K562 (cell line): ENCODE data around the gene MYO6. TPM values are rescaled to one million over a fixed set of nuclear protein-coding genes. Genes with fewer than 3 reads are reported as not detected.
"Not testable (repeated sequence)": the region's sequence is repeated elsewhere in the genome, so short reads cannot be mapped to it uniquely, and the experiment has no call there.

ENCODE experiments used
- ATAC-seq: fragments of 200-7000 bp; cut with Tn5 transposase; 3 replicates; pipeline ENCODE4 v1.9.1; 2020; ENCODE audit warnings: moderate library complexity
- BruUV-seq: library from RNA; stranded (reverse); fragments of 400-500 nt; replicated peaks from 2 replicates; lab custom pipeline; 2021; lab: Mats Ljungman, UMichigan
- CTCF ChIA-PET: fragments of 300-600 bp; formaldehyde crosslinking; extraction: SDS; loops from one replicate; lab custom pipeline; 2021; ENCODE audit warnings: low intra/inter-chr PET ratio; lab: Yijun Ruan, JAX
- POLR2A ChIA-PET: fragments of 300-600, 350-650 bp; sonication (Branson Sonifier 250); formaldehyde crosslinking; extraction: SDS; loops from one replicate; lab custom pipeline; 2021; ENCODE audit warnings: antibody characterized with exemption, inconsistent platforms; lab: Yijun Ruan, JAX
- DNase-seq, 4 experiments: peaks; one replicate each; pipeline versions ENCODE4 v3.0.0 to v3.0.0-alpha.2; 2011 to 2018; ENCODE audit warnings: low spot score in 3 of 4, mixed read lengths in 3 of 4; ENCODE audit errors: extremely low read depth in 1 of 4
- FAIRE-seq: peaks from 2 replicates; lab custom pipeline; 2011; peaks lifted over from hg19 to GRCh38; lab: Jason Lieb, UNC
- H2AFZ ChIP-seq: 2 replicates; pipeline ENCODE4 v1.6.0; 2011; ENCODE audit warnings: low read depth, low read length, control low read depth, inconsistent platforms
- H3K27ac ChIP-seq: fragments of 200-600 bp; 3 replicates; pipeline ENCODE4 v1.8.0; 2011; ENCODE audit warnings: low read depth, mild to moderate bottlenecking, control low read depth, inconsistent platforms, low read length, moderate library complexity, mixed read lengths; ENCODE audit errors: extremely low read depth
- H3K27me3 ChIP-seq, 2 experiments: fragments of 300-600 bp in 1 of 2; 2 replicates in 1 of 2; 3 replicates in 1 of 2; pipeline versions ENCODE4 v1.6.0 to v1.8.0; 2011; ENCODE audit warnings: inconsistent platforms in 2 of 2, low read length in 2 of 2, mild to moderate bottlenecking in 1 of 2, mixed read lengths in 1 of 2, moderate library complexity in 1 of 2; ENCODE audit not compliant: control insufficient read depth in 2 of 2, insufficient read depth in 2 of 2
- H3K36me3 ChIP-seq: fragments of 300-600 bp; 3 replicates; pipeline ENCODE4 v1.8.0; 2011; ENCODE audit warnings: mild to moderate bottlenecking, low read length, inconsistent platforms; ENCODE audit not compliant: control insufficient read depth, insufficient read depth
- H3K4me1 ChIP-seq, 2 experiments: fragments of 200-600 bp in 1 of 2; replicated peaks in 1 of 2; 2 replicates in 1 of 2; 3 replicates in 1 of 2; pipeline versions ENCODE4 v1.5.1 to v1.8.0; 2011; ENCODE audit warnings: inconsistent platforms in 2 of 2, low read length in 2 of 2, mild to moderate bottlenecking in 1 of 2, mixed read lengths in 1 of 2, moderate library complexity in 1 of 2; ENCODE audit not compliant: control insufficient read depth in 2 of 2, insufficient read depth in 2 of 2
- H3K4me2 ChIP-seq: 2 replicates; pipeline ENCODE4 v1.6.1; 2011; ENCODE audit warnings: low read length, control low read depth, inconsistent platforms, mixed read lengths; ENCODE audit not compliant: insufficient read depth
- H3K4me3 ChIP-seq: fragments of 200-600 bp; sonication (generic), shearing (Covaris generic); 2 replicates; pipeline ENCODE4 v1.5.1; 2016; ENCODE audit warnings: control low read depth, inconsistent platforms
- H3K79me2 ChIP-seq: fragments of 200-600 bp; 3 replicates; pipeline ENCODE4 v1.8.0; 2011; ENCODE audit warnings: low read length, inconsistent platforms; ENCODE audit not compliant: control insufficient read depth, insufficient read depth
- H3K9ac ChIP-seq, 2 experiments: 2 replicates each; pipeline versions ENCODE4 v1.6.0 to v1.6.1; 2011; ENCODE audit warnings: low read depth in 2 of 2, low read length in 2 of 2, control low read depth in 1 of 2, inconsistent platforms in 1 of 2, mild to moderate bottlenecking in 1 of 2, mixed read lengths in 1 of 2; ENCODE audit not compliant: insufficient read depth in 1 of 2
- H3K9me1 ChIP-seq: one replicate; pipeline ENCODE4 v1.6.0; 2011; ENCODE audit warnings: inconsistent platforms, mild to moderate bottlenecking, low read length, moderate library complexity; ENCODE audit not compliant: control insufficient read depth, insufficient read depth
- H3K9me3 ChIP-seq: replicated peaks from 2 replicates; pipeline ENCODE4 v1.5.1; 2011; ENCODE audit warnings: low read depth, low read length, inconsistent platforms; ENCODE audit not compliant: control insufficient read depth, insufficient read depth
- H4K20me1 ChIP-seq: replicated peaks from 2 replicates; pipeline ENCODE4 v1.6.1; 2011; ENCODE audit warnings: low read length, inconsistent platforms, mixed read lengths; ENCODE audit not compliant: control insufficient read depth, insufficient read depth
- CBX2 ChIP-seq: fragments of 200-600 bp; sonication (generic); IDR thresholded peaks from one replicate; pipeline ENCODE4 v1.6.1; 2012; ENCODE audit warnings: mild to moderate bottlenecking, low read length, inconsistent platforms; ENCODE audit not compliant: insufficient read depth, poor library complexity, severe bottlenecking
- GABPB2 ChIP-seq: fragments of 250-450 bp; sonication (Bioruptor Pico); conservative IDR thresholded peaks from 2 replicates; pipeline ENCODE4 v1.5.1; 2021; ENCODE audit warnings: mild to moderate bottlenecking
- HNRNPLL ChIP-seq: fragments of 200-400 bp; formaldehyde crosslinking; IDR thresholded peaks from 2 replicates; pipeline ENCODE4 v1.6.1; 2017; ENCODE audit warnings: low read length, low read depth, mild to moderate bottlenecking; ENCODE audit not compliant: poor library complexity, severe bottlenecking
- HSF4 ChIP-seq: fragments of 250-450 bp; sonication (Bioruptor Pico); IDR thresholded peaks from 2 replicates; pipeline ENCODE4 v2.1.2; 2022; ENCODE audit warnings: mild to moderate bottlenecking, moderate library complexity, borderline replicate concordance
- NFYB ChIP-seq: IDR thresholded peaks from 2 replicates; pipeline ENCODE4 v1.6.1; 2011; ENCODE audit warnings: mild to moderate bottlenecking, moderate library complexity; ENCODE audit not compliant: insufficient read length; ENCODE audit errors: extremely low read depth
- RBFOX2 ChIP-seq: fragments of 200-400 bp; formaldehyde crosslinking; IDR thresholded peaks from 2 replicates; pipeline ENCODE4 v1.6.1; 2017; ENCODE audit warnings: low read depth, mild to moderate bottlenecking, low read length, moderate library complexity
- TAF9B ChIP-seq: fragments of 450-650 bp; IDR thresholded peaks from 2 replicates; pipeline ENCODE4 v1.6.1; 2018; ENCODE audit warnings: mild to moderate bottlenecking; ENCODE audit not compliant: partially characterized antibody
- TAL1 ChIP-seq: fragments of 450-650 bp; IDR thresholded peaks from 2 replicates; pipeline ENCODE4 v1.6.1; 2016; ENCODE audit warnings: mild to moderate bottlenecking
- U2AF2 ChIP-seq: fragments of 200-400 bp; formaldehyde crosslinking; optimal IDR thresholded peaks from 2 replicates; pipeline ENCODE3; 2017; ENCODE audit warnings: low read depth, mild to moderate bottlenecking, low read length
- ZNF436 ChIP-seq: fragments of 250-450, 450-650 bp; sonication (Bioruptor Pico); formaldehyde crosslinking; IDR thresholded peaks from 2 replicates; pipeline ENCODE4 v1.7.0; 2020; ENCODE audit warnings: mild to moderate bottlenecking
- WGBS: fragments of 100-300 bp; shearing (Covaris generic); methylation state at CpG from one replicate; pipeline ENCODE4 v1.1.6; 2016; ENCODE audit warnings: low coverage, mixed read lengths; ENCODE audit not compliant: insufficient coverage; ENCODE audit errors: missing lambda C conversion rate; 5-methylcytosine and 5-hydroxymethylcytosine counted together
- in situ Hi-C: fragments of 300-500 bp; cut with MboI; formaldehyde crosslinking; loops from 4 replicates; pipeline ENCODE4 v1.15.0; 2018; ENCODE audit warnings: inconsistent platforms, mixed read lengths
- intact Hi-C: fragments of 100-400 bp; cut with micrococcal nuclease; formaldehyde crosslinking; loops from 2 replicates; pipeline ENCODE4 v1.14.2; 2022
- polyA plus RNA-seq, 8 experiments: library from polyadenylated mRNA; depleted of rRNA in 4 of 8; stranded (reverse) in 5 of 8; unstranded in 3 of 8; fragments of >200 nt; fragmentation: Nextera tagmentation in 2 of 8; fragmentation: Illumina TruSeq in 1 of 8; extraction: Ambion mirVana in 2 of 8; extraction: Trizol in 1 of 8; gene quantifications; 2 replicates each; pipeline versions ENCODE4 v1.2.1 to v1.2.3, GENCODE V29; 2011 to 2014; ENCODE audit warnings: inconsistent platforms in 1 of 8, missing spikeins in 1 of 8
- total RNA-seq, 7 experiments: library from RNA; depleted of rRNA in 6 of 7; stranded (reverse); fragments of >200 nt in 6 of 7; fragmentation: Illumina TruSeq in 2 of 7; extraction: Trizol in 2 of 7; gene quantifications; 2 replicates each; pipeline versions ENCODE4 v1.2.1 to v1.2.3, GENCODE V29; 2011 to 2021; ENCODE audit warnings: low replicate concordance in 1 of 7
- TF ChIP-seq, protein P1 (sequence below): sonication (generic); formaldehyde crosslinking; IDR thresholded peaks from 2 replicates; pipeline ENCODE4 v1.8.0; 2022; ENCODE audit warnings: mild to moderate bottlenecking, low read depth, missing genetic modification reagents
- TF ChIP-seq, protein P2 (sequence below), 3 experiments: fragments of 200-800 bp in 1 of 3; sonication (Bioruptor generic) in 1 of 3; sonication (generic) in 1 of 3; formaldehyde crosslinking in 1 of 3; IDR thresholded peaks; 2 replicates each; pipeline versions ENCODE4 v1.6.1 to v1.8.0; 2016 to 2022; ENCODE audit warnings: mild to moderate bottlenecking in 2 of 3, missing compliant biosample characterization in 2 of 3, missing genetic modification characterization in 2 of 3, missing genetic modification reagents in 1 of 3

MYO6 gene
- total and polyA plus RNA-seq, 9 of the 15 experiments (the other 6 are each of a cell fraction or from before 2014, with no cell fraction given): 1.3 to 5.5 (median 2.7) TPM

- CTCF ChIA-PET, in situ Hi-C loops: not testable (repeated sequence)
- 25% methylated on average over 4 of the region's 14 CpGs for WGBS
Measured at GRCh38 chr6:75905129-75905528, 156.1 kb downstream of the MYO6 start.

GRCh38 chr6:75906871-75907270 lies 157.8 kb downstream of the MYO6 start:
- Histone ChIP-seq H4K20me1 (no peaks in the 10 kb centered on the region), H3K79me2 (no peaks in the 10 kb centered on the region), H3K27me3 (no peaks in the 10 kb centered on the region), H3K9ac (no peak overlapping the region), H3K9me3 (no peaks in the 10 kb centered on the region), H3K36me3 (no peaks in the 10 kb centered on the region), H3K4me2 (no peak overlapping the region), H3K4me1 (no peaks in the 10 kb centered on the region; a peak in 1 of 5 replicates), H3K27ac (no peak overlapping the region), H2AFZ (no peak overlapping the region), H3K9me1 (no peaks in the 10 kb centered on the region), H3K4me3 (no peak overlapping the region)
- no peak for ATAC-seq
- intact Hi-C loops (no loop called here), in situ Hi-C loops (no loop called here)
- no peak for FAIRE-seq
- 22% methylated on average over 3 of the region's 3 CpGs for WGBS
- TF ChIP-seq RBFOX2 (no peak), HNRNPLL (no peak), U2AF2 (no peak), TAL1 (no peak), TAF9B (no peak), GABPB2 (CRISPR knock-in tag) (no peak), ZNF436 (no peak), HSF4 (no peak), NFYB (no peak), CBX2 (no peak)
- TF ChIP-seq, protein P1, sequence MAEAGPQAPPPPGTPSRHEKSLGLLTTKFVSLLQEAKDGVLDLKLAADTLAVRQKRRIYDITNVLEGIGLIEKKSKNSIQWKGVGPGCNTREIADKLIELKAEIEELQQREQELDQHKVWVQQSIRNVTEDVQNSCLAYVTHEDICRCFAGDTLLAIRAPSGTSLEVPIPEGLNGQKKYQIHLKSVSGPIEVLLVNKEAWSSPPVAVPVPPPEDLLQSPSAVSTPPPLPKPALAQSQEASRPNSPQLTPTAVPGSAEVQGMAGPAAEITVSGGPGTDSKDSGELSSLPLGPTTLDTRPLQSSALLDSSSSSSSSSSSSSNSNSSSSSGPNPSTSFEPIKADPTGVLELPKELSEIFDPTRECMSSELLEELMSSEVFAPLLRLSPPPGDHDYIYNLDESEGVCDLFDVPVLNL (CRISPR knock-in tag): no peak
- TF ChIP-seq, protein P2, sequence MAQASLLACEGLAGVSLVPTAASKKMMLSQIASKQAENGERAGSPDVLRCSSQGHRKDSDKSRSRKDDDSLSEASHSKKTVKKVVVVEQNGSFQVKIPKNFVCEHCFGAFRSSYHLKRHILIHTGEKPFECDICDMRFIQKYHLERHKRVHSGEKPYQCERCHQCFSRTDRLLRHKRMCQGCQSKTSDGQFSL (CRISPR knock-in tag; IDR thresholded peaks at IDR 0.05): no peak
- TF ChIP-seq, protein P2 (tag; IDR thresholded peaks at IDR 0.05): no peak
- CTCF ChIA-PET: no interaction called here
- no peak for DNase-seq
- POLR2A ChIA-PET: no interaction called here
- BruUV-seq: no TSS peak

More at GRCh38 chr6:75905129-75905528, 156.1 kb downstream of the MYO6 start:
- ATAC-seq, BruUV-seq, intact Hi-C loops, H3K4me3 ChIP-seq, H2AFZ ChIP-seq, H3K9ac ChIP-seq, H3K4me1 ChIP-seq, H3K36me3 ChIP-seq, POLR2A ChIA-PET, H3K79me2 ChIP-seq, H3K27ac ChIP-seq, H4K20me1 ChIP-seq, H3K9me3 ChIP-seq, H3K9me1 ChIP-seq, DNase-seq, FAIRE-seq, H3K4me2 ChIP-seq, H3K27me3 ChIP-seq: not testable (repeated sequence)
